Fibroblast of mammary gland (primary cell): ENCODE data around the gene TMIGD1.

Experiments
- DNase-seq: peaks from one replicate; pipeline ENCODE4 v3.0.0-alpha.2; 2010; ENCODE audit warnings: low read depth
- H3K4me3 ChIP-seq: 2 replicates; pipeline ENCODE4 v1.5.1; 2011; ENCODE audit warnings: low read depth, mild to moderate bottlenecking, low read length, moderate library complexity; ENCODE audit not compliant: control insufficient read depth
- CTCF ChIP-seq: conservative IDR thresholded peaks from 2 replicates; pipeline ENCODE4 v1.5.1; 2011; ENCODE audit warnings: low read depth, low read length, inconsistent platforms; ENCODE audit not compliant: control insufficient read depth, insufficient read depth

Gene TMIGD1

GRCh38 chr17:30292286-30292858 is 41.5 kb downstream of the TMIGD1 start:
- H3K4me3 ChIP-seq, result peak overlapping the region; percentile 61
- peak; percentile 63 for DNase-seq
- no peak for TF ChIP-seq CTCF

GRCh38 chr17:30291543-30292285 is 42.1 kb downstream of the TMIGD1 start, which contains the start of gene BLMH:
TSS of gene BLMH (minus strand) at chr17:30291944. CDS start at chr17:30291819, 125 bp downstream.
- TF ChIP-seq CTCF, result no peak
- peak within 1 kb of the TSS; percentile 95 for H3K4me3 ChIP-seq
- DNase-seq, result peak; percentile 79

- no peak for TF ChIP-seq CTCF
- peak overlapping the region; percentile 95 for H3K4me3 ChIP-seq
- peak; percentile 29 for DNase-seq
These were observed 42.9 kb downstream of the TMIGD1 start for GRCh38 chr17:30290696-30291542.

GRCh38 chr17:30290077-30290476 is 43.8 kb downstream of the TMIGD1 start:
- H3K4me3 ChIP-seq, result no peak overlapping the region
- no peak for TF ChIP-seq CTCF
- DNase-seq, result no peak

GRCh38 chr17:30279156-30279555 is 54.7 kb downstream of the TMIGD1 start:
- H3K4me3 ChIP-seq, result no peak overlapping the region
- TF ChIP-seq CTCF, result no peak
- no peak for DNase-seq

GRCh38 chr17:30278032-30278431 is 55.8 kb downstream of the TMIGD1 start:
- peak; percentile 28 for TF ChIP-seq CTCF
- H3K4me3 ChIP-seq, result no peak overlapping the region
- peak; percentile 40 for DNase-seq
